SU-DHL-6 (cell line): ENCODE data around the gene SHISA5.

ENCODE experiments used
- EZH2phosphoT487 ChIP-seq: fragments of 200-600 bp; sonication (generic), shearing (Covaris generic); conservative IDR thresholded peaks from 2 replicates; pipeline ENCODE4 v1.6.1; 2018; ENCODE audit warnings: mild to moderate bottlenecking, antibody characterized with exemption, low read length, moderate library complexity, mixed read lengths
- TF ChIP-seq, protein P1 (sequence below): fragments of 200-600 bp; sonication (generic); IDR thresholded peaks from one replicate; pipeline ENCODE4 v1.5.1; 2017; ENCODE audit warnings: antibody characterized with exemption, mild to moderate bottlenecking, low read length, moderate library complexity; ENCODE audit not compliant: insufficient read depth, poor library complexity, severe bottlenecking

DNA sequence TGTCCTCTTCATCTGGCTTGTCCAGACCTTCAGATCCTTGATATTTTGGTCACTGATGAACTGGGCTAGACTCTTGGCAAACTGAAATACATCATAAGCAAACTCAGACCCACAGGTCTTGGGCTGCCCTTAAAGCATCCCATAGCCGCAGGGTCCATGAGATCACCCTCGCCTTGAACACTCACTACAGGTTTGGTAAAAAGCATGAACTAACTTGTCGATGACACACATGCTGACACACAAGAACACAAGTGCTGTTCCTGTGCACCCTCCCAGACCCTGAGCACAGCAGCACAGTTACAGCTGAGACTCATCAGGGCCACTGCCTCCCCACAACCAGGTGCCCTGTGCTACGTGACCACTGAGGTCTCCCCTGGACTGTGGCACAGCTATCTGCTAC is 31.6 kb upstream of the SHISA5 start:
- TF ChIP-seq, protein P1, sequence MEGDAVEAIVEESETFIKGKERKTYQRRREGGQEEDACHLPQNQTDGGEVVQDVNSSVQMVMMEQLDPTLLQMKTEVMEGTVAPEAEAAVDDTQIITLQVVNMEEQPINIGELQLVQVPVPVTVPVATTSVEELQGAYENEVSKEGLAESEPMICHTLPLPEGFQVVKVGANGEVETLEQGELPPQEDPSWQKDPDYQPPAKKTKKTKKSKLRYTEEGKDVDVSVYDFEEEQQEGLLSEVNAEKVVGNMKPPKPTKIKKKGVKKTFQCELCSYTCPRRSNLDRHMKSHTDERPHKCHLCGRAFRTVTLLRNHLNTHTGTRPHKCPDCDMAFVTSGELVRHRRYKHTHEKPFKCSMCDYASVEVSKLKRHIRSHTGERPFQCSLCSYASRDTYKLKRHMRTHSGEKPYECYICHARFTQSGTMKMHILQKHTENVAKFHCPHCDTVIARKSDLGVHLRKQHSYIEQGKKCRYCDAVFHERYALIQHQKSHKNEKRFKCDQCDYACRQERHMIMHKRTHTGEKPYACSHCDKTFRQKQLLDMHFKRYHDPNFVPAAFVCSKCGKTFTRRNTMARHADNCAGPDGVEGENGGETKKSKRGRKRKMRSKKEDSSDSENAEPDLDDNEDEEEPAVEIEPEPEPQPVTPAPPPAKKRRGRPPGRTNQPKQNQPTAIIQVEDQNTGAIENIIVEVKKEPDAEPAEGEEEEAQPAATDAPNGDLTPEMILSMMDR, result no peak
- TF ChIP-seq EZH2phosphoT487, result no peak
